T47D (cell line): ENCODE data around the gene MYRF.

ENCODE experiments used
- DNase-seq, 2 experiments: peaks; one replicate each; pipeline versions ENCODE4 v3.0.0 to v3.0.0-alpha.2; 2011 to 2012; ENCODE audit warnings: low read depth in 1 of 2, low spot score in 1 of 2
- JUND ChIP-seq: IDR thresholded peaks from 2 replicates; pipeline ENCODE4 v1.6.1; 2012; ENCODE audit warnings: low read depth
- in situ Hi-C: cut with HindIII; loops from 2 replicates; pipeline ENCODE4 v1.10.0; 2016; ENCODE audit warnings: low sequenced_read_pairs, low pct_unique_long_range_greater_than_20kb

The MYRF gene

DNA sequence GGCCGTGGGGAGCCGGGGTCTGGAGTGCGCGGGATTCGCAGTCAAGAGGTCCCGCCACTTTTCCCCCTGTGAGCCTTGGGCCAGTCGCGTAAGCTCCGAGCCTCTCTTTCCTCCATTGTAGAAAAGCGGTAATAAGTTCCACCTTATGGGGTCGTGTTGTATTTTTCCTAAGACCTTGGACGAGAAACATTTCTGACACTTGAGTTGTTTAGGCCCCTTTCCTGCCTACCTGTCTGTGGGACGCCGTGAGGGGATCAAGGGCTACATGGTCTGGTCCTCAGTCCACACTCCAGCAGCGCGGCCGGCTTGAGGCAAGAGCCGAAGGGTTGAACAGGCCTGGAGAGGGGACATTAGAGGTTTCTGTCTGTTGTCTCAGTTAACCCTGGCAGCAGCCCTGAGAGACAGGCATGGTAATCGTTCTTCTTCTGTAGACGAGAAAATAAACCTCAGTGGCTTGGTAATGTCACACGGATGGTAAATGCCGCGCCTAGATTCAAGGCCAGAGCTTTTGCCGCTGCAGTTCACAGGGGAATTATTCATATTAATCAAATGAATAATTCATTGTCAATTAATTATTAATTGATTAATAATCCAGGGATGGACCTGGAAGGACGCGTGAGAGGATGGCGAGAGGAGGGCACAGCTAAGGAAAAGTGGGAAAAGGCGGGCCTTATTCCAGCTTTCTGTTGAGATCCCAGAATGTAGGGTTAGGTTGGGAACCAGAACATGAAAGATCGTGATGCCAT is 40.8 kb downstream of the MYRF start:
- no peak for DNase-seq
- in situ Hi-C loops: no loop called here
- TF ChIP-seq JUND: no peak

DNA sequence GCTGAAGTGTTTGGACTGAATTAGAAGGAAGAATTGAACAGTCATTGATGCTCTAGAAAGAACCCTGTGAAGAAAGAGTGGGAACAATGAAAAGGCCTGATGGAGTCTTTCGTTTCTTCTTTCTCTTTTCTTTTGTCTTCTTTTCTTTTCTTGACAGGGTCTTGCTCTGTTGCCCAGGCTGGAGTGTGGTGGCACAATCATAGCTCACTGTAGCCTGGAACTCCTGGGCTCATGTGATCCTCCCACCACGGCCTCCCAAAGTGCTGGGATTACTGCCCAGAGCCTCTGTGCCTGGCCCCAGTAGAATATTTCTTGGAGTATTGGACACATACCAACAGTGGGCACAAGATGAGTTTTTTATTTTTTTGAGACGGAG is 41.4 kb downstream of the MYRF start:
- no peak for TF ChIP-seq JUND
- in situ Hi-C loops: no loop called here
- no peak for DNase-seq

DNA sequence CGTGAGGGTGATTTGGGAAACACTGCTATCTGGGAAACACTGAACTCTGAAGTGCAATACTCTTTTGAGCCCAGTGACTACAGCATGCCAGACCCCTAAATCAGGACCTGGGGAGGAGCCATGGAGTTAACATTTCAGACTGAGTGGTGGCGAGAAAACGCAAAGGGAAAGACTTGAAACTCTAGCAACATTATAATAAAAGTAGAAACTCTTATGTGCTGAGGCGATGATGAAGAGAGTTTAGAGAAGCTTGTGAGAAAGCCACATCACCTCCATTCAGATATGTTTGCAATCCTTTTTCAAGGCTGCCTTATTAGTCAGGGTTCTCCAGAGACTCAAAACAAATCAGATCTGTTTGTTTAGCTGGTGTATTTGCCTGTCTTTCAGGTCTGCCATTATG is 42.1 kb downstream of the MYRF start:
- TF ChIP-seq JUND: no peak
- no peak for DNase-seq
- in situ Hi-C loops: no loop called here

DNA sequence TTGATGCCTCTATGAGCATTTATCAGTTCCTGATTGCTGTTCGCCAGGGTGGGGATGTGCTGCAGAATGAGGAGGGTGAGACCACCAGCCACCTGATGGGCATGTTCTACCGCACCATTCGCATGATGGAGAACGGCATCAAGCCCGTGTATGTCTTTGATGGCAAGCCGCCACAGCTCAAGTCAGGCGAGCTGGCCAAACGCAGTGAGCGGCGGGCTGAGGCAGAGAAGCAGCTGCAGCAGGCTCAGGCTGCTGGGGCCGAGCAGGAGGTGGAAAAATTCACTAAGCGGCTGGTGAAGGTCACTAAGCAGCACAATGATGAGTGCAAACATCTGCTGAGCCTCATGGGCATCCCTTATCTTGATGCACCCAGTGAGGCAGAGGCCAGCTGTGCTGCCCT is 43.0 kb downstream of the MYRF start:
- DNase-seq: no peak
- in situ Hi-C loops: no loop called here
- no peak for TF ChIP-seq JUND

DNA sequence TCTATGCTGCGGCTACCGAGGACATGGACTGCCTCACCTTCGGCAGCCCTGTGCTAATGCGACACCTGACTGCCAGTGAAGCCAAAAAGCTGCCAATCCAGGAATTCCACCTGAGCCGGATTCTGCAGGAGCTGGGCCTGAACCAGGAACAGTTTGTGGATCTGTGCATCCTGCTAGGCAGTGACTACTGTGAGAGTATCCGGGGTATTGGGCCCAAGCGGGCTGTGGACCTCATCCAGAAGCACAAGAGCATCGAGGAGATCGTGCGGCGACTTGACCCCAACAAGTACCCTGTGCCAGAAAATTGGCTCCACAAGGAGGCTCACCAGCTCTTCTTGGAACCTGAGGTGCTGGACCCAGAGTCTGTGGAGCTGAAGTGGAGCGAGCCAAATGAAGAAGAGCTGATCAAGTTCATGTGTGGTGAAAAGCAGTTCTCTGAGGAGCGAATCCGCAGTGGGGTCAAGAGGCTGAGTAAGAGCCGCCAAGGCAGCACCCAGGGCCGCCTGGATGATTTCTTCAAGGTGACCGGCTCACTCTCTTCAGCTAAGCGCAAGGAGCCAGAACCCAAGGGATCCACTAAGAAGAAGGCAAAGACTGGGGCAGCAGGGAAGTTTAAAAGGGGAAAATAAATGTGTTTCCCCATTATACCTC is 43.6 kb downstream of the MYRF start:
- in situ Hi-C loops: no loop called here
- DNase-seq: no peak
- no peak for TF ChIP-seq JUND

DNA sequence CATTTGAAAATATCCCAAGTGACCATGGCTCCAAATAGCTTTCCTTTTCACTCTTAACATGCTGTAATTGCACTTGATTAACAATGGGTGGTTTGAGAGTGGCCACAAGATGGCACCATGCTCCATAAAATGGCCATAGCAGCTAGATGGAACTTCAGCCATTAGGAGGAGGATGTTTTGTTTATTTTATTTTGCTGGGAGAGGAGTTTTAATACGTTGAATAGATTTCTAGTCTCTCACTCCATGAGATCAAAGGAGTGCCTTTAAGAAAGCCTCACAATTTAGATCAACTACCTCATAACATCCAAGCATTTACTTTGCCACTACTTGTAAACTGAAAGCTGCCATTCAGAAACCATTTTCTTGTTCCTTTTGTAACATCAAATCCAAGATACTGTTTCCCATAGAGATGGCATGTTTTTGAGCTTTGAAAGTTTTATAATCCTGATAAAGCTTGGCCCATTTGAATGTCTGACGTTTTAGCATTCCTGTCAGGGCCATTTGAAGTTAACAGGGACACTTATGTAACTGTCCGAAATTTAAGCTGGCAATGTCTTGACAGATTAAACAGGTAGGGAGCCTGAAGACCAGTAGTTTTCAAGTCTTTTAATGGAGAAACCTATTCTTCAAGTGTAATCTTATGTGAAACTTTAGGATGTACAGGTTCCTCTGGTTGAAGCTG is 45.0 kb downstream of the MYRF start:
- TF ChIP-seq JUND: no peak
- in situ Hi-C loops: no loop called here
- peak; percentile 83 to 88 for DNase-seq

DNA sequence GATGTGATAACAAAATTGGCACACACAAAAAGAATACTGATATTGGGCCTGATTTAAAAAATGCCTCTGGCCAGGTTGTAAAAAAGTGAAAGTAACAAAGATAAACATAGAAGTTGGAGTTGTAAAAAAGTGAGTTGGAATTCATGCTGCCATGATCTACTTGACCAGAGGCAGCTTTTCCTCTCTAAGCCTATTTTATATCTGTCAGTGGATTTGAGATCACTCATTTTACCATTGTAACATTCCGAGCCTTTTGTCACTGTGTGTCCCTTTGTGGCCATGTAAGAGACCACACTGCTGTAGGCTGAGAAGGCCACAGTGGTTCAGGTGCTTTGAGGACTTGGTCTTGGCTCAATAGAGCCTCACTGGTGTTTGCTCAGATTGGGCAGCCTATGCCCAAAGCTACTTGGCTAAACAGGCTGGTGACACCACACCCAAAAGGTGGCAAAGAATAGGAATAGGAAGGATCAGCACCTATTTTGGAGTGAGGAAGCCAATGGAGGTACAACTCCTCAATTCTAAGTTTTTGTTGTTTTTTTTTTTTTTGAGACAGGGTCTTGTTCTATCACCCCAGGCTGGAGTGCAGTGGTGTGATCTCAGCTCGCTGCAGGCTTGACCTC is 47.3 kb downstream of the MYRF start:
- no peak for TF ChIP-seq JUND
- in situ Hi-C loops: no loop called here
- DNase-seq: no peak

DNA sequence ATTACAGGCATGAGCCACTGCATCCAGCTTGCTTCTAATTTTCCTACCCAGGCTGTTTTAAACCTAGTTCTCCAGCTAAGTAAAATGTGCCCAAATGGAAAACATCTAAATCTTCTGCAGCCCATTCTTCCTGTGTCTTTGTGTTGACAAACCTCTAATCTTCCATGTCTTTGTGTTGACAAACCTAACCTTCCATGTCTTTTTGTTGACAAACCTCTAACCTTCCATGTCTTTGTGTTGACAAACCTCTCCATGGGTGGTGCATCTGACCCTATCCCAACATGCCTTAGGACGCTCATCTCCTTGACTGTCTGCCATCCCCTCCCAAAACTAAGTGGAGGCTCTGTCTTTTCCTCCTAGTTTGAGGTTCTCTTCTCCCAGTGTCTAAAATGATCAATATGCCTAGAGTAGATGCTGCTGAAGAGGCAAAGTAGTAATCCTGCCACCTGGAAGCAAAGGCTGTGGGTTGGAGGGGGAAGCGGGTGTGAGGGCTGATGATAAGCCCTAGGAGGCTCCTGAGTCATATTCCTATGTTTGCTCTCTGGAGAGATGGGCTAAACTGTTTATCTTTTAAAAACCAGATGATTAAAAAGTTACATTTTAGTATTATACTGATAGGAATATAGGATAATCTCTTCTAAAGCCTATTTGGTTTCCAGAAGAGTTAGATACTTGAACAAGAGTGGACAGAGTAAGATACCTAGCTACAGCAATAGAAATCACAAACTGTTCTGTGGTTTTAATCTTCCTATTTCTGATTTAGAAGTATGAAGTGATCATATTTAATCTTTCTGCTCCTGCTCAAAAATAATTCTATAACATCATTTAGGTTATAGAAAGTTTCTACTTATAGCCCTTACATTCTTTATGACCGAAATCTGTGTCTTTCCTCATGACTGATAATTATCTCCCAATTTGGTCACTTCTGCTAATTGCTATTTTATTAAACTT is 48.2 kb downstream of the MYRF start:
- DNase-seq: no peak
- TF ChIP-seq JUND: no peak
- in situ Hi-C loops: no loop called here

DNA sequence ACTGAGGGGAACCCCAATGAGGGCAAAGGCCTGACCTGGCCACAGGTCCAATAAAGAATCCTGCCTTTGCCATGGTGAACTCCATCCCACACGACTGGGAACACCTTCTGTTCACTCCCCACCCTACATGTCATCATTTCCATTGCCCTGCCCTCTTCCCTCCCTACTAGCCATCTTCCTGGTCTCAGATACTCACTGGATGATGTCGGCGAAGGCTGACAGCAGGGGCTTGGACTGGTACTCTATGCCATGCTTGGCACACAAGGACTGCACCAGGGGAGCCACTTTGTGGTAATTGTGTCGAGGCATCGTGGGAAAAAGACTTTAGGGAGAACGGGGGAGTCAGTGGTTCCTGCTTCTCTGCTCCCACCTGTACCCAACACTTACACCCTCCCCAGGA is 50.2 kb downstream of the MYRF start:
- TF ChIP-seq JUND: no peak
- in situ Hi-C loops: no loop called here
- no peak for DNase-seq

DNA sequence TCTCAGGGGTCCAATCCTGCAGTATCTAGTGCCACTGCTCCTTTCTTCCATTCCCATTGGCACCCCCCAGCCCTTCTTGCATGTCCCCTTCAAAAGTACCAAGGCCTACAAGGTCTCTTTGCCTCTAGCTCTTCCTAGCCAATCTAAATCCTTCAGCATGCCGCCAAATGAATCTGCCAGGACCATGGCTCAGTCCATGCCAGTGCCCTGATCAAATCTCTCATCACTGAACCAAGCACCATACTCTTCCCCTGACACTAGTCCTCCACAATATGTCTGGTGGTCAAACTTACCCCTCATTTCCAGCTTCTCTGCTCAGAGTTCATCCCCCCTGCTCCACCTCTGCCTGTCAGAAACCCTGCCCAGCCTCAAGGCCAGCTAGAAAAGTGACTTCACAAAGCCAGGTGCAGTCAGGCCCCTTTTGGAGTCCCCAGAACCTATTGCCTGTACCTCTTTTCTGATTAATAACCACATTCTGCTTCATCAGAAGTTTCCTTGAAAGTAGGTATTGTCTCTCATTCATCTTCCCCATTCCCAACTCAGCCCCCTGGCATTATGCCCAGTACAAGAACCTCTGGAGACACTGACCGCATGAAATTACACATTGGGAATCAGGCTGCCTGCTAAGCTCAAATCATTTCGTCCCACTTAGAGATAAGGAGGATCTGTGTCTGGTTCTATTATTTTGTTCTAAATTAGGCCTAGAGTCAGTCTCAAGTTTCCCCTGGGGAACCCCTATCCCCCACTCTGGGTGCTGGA is 51.6 kb downstream of the MYRF start:
- no peak for DNase-seq
- in situ Hi-C loops: no loop called here
- no peak for TF ChIP-seq JUND

DNA sequence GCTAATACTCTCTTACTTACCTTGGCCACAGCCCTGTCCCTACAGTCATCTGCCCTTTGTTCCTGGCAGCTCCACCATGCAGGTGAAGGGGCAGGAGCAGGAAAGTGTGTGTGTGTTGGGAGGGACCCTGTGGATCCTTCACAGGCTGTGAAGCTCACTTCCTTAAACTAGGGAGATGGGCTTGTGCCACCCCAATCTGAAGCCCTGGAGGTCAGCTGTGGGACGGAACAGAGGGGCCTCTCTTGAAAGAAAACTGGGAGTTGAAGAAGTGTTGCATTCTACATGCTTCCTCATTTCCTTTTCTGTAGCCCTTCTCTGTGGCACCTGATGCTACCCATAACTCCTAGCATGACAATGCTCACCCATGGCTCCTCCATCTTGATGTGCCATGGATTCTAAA is 52.7 kb downstream of the MYRF start:
- DNase-seq: no peak
- no peak for TF ChIP-seq JUND
- in situ Hi-C loops: no loop called here
